Liver (tissue), 9 donors: Measurements from ENCODE around the gene CARMIL3. TPM values are rescaled to one million over a fixed set of nuclear protein-coding genes. Genes with fewer than 3 reads are reported as not detected.
A peak's percentile ranks its signal among the peaks of the same experiment; 100 is the strongest.

Experiments used
- DNase-seq: peaks from one replicate; pipeline ENCODE4 v3.0.0-alpha.2; 2017; ENCODE audit warnings: low spot score
- H3K27ac ChIP-seq, 2 donors: one replicate each; pipeline ENCODE4 v1.7.0; 2013; ENCODE audit warnings: inconsistent platforms in 2 of 2, low read length in 2 of 2, control low read depth in 1 of 2, low read depth in 1 of 2, mild to moderate bottlenecking in 1 of 2
- H3K27me3 ChIP-seq, 4 donors: one replicate each; pipeline versions ENCODE4 v1.6.1 to v1.7.0; 2013; ENCODE audit warnings: low read length in 3 of 4, inconsistent platforms in 1 of 4, mild to moderate bottlenecking in 1 of 4, moderate library complexity in 1 of 4; ENCODE audit not compliant: control insufficient read depth in 4 of 4, insufficient read depth in 4 of 4
- H3K36me3 ChIP-seq, 4 donors: one replicate each; pipeline versions ENCODE4 v1.6.1 to v1.7.0; 2013; ENCODE audit warnings: low read length in 3 of 4, mild to moderate bottlenecking in 3 of 4, low read depth in 1 of 4, moderate library complexity in 1 of 4; ENCODE audit not compliant: control insufficient read depth in 4 of 4, insufficient read depth in 3 of 4
- H3K4me1 ChIP-seq, 4 donors: one replicate each; pipeline versions ENCODE4 v1.6.1 to v1.7.0; 2013; ENCODE audit warnings: low read length in 3 of 4, mild to moderate bottlenecking in 3 of 4, moderate library complexity in 1 of 4; ENCODE audit not compliant: control insufficient read depth in 4 of 4, insufficient read depth in 4 of 4
- H3K4me3 ChIP-seq, 3 donors: one replicate each; pipeline versions ENCODE4 v1.6.1 to v1.7.0; 2013; ENCODE audit warnings: low read length in 3 of 3, control low read depth in 1 of 3, low read depth in 1 of 3, mild to moderate bottlenecking in 1 of 3
- H3K9ac ChIP-seq, 2 donors: one replicate each; pipeline ENCODE4 v1.7.0; 2013; ENCODE audit warnings: low read length in 2 of 2, mild to moderate bottlenecking in 2 of 2, moderate library complexity in 2 of 2, control low read depth in 1 of 2, low read depth in 1 of 2
- H3K9me3 ChIP-seq, 4 donors: one replicate each; pipeline versions ENCODE4 v1.6.1 to v1.7.0; 2013; ENCODE audit warnings: low read length in 3 of 4; ENCODE audit not compliant: control insufficient read depth in 4 of 4
- EGR1 ChIP-seq, 2 donors: IDR thresholded peaks; 2 replicates each; pipeline ENCODE4 v1.6.1; 2016 to 2018; ENCODE audit warnings: antibody characterized with exemption in 2 of 2, low read depth in 2 of 2
- FOXA1 ChIP-seq: IDR thresholded peaks from 2 replicates; pipeline ENCODE4 v1.6.1; 2016; ENCODE audit warnings: antibody characterized with exemption
- GABPA ChIP-seq, 2 donors: IDR thresholded peaks in 1 of 2; conservative IDR thresholded peaks in 1 of 2; 2 replicates each; pipeline ENCODE4 v1.6.1; 2016; ENCODE audit warnings: antibody characterized with exemption in 2 of 2, mild to moderate bottlenecking in 1 of 2, moderate library complexity in 1 of 2
- HNF4A ChIP-seq, 2 donors: conservative IDR thresholded peaks; 2 replicates each; pipeline ENCODE4 v1.6.1; 2016; ENCODE audit warnings: antibody characterized with exemption in 2 of 2, mild to moderate bottlenecking in 2 of 2
- HNF4G ChIP-seq: IDR thresholded peaks from 2 replicates; pipeline ENCODE4 v1.6.1; 2016; ENCODE audit warnings: antibody characterized with exemption
- JUND ChIP-seq, 2 donors: IDR thresholded peaks; 2 replicates each; pipeline ENCODE4 v1.6.1; 2016; ENCODE audit warnings: antibody characterized with exemption in 2 of 2
- NR2F2 ChIP-seq: IDR thresholded peaks from 2 replicates; pipeline ENCODE4 v1.6.1; 2016; ENCODE audit warnings: antibody characterized with exemption
- RAD21 ChIP-seq, 2 donors: IDR thresholded peaks; 2 replicates each; pipeline ENCODE4 v1.6.1; 2016; ENCODE audit warnings: antibody characterized with exemption in 2 of 2, mild to moderate bottlenecking in 2 of 2
- RXRA ChIP-seq, 2 donors: IDR thresholded peaks; 2 replicates each; pipeline ENCODE4 v1.6.1; 2017 to 2018; ENCODE audit warnings: antibody characterized with exemption in 2 of 2, mild to moderate bottlenecking in 1 of 2
- SP1 ChIP-seq: IDR thresholded peaks from 2 replicates; pipeline ENCODE4 v1.6.1; 2018; ENCODE audit warnings: antibody characterized with exemption, mild to moderate bottlenecking
- TAF1 ChIP-seq: conservative IDR thresholded peaks from 2 replicates; pipeline ENCODE4 v1.6.1; 2016; ENCODE audit warnings: antibody characterized with exemption, mild to moderate bottlenecking
- YY1 ChIP-seq: IDR thresholded peaks from 2 replicates; pipeline ENCODE4 v1.6.1; 2016; ENCODE audit warnings: antibody characterized with exemption, mild to moderate bottlenecking
- WGBS: extraction: QIAGEN DNeasy Blood & Tissue Kit; methylation state at CpG from one replicate; pipeline ENCODE4 v1.1.7; 2013; 5-methylcytosine and 5-hydroxymethylcytosine counted together
- polyA plus RNA-seq, 2 donors: library from polyadenylated mRNA; stranded (reverse) in 1 of 2; unstranded in 1 of 2; fragments of 200-250 nt in 1 of 2; fragments of >200 nt in 1 of 2; fragmentation: Nextera tagmentation in 1 of 2; extraction: Ambion mirVana in 1 of 2; gene quantifications; one replicate each; pipeline versions ENCODE4 v1.2.1 to v1.2.3, GENCODE V29; 2013 to 2015
- total RNA-seq, 2 donors: library from RNA; depleted of rRNA; stranded (reverse); fragments of >200 nt; gene quantifications; one replicate each; pipeline ENCODE4 v1.2.3, GENCODE V29; 2014
- TF ChIP-seq, protein P1 (sequence below): fragments of 150-350 bp; IDR thresholded peaks from 2 replicates; pipeline ENCODE4 v1.5.1; 2017; ENCODE audit warnings: improper control_type of control experiment, low read depth, low read length; ENCODE audit not compliant: missing input control
- TF ChIP-seq, protein P2 (sequence below): IDR thresholded peaks from 2 replicates; pipeline ENCODE4 v1.6.1; 2016; ENCODE audit warnings: antibody characterized with exemption
- TF ChIP-seq, protein P3 (sequence below): IDR thresholded peaks from 2 replicates; pipeline ENCODE4 v1.6.1; 2016; ENCODE audit warnings: antibody characterized with exemption
- TF ChIP-seq, protein P4 (sequence below): IDR thresholded peaks from 2 replicates; pipeline ENCODE4 v1.6.1; 2016; ENCODE audit warnings: antibody characterized with exemption, mild to moderate bottlenecking
- TF ChIP-seq, protein P5 (sequence below): IDR thresholded peaks from 2 replicates; pipeline ENCODE4 v1.6.1; 2016; ENCODE audit warnings: antibody characterized with exemption
- donor health status: healthy.
- donor health status: healthy.
- donor health status: healthy.
- donor health status: healthy.
- donor health status: healthy.

Gene CARMIL3
- total and polyA plus RNA-seq, 4 donors: 0.05 to 0.17 (median 0.17) TPM

DNA sequence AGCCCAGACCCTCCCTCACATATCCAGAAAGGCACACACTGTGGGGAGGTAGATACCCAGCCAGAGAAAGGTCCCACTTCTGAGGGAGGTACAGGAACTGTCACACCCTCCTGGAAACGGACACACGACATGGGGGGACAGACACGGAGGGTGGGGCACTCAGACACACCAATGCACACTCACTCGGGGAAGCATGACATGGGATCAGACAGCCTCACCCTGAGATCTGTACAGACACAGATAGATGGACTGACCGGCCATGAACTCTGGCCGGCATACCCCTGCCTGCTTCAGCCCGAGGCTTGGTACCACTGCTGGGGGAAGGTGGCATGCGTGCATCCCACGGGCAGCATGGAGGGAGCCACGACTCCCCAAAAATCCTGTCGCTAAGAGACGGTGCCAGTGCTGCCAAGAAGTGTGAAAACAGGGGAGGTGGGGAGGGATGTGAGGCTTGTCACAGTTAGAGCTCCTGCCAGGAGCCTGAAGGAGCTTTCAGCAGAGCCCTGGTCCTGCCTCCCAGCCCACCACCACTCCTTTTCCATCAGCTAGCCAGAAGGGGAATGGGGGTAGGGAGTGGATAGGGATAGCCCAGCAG is 20.1 kb downstream of the CARMIL3 start (continued):
- TF ChIP-seq, protein P1, sequence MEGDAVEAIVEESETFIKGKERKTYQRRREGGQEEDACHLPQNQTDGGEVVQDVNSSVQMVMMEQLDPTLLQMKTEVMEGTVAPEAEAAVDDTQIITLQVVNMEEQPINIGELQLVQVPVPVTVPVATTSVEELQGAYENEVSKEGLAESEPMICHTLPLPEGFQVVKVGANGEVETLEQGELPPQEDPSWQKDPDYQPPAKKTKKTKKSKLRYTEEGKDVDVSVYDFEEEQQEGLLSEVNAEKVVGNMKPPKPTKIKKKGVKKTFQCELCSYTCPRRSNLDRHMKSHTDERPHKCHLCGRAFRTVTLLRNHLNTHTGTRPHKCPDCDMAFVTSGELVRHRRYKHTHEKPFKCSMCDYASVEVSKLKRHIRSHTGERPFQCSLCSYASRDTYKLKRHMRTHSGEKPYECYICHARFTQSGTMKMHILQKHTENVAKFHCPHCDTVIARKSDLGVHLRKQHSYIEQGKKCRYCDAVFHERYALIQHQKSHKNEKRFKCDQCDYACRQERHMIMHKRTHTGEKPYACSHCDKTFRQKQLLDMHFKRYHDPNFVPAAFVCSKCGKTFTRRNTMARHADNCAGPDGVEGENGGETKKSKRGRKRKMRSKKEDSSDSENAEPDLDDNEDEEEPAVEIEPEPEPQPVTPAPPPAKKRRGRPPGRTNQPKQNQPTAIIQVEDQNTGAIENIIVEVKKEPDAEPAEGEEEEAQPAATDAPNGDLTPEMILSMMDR: no peak
- no peak for TF ChIP-seq RAD21 (IDR thresholded peaks at IDR 0.05)
- no peak for TF ChIP-seq NR2F2
- TF ChIP-seq EGR1 (IDR thresholded peaks at IDR 0.05; ENCODE audit: low read depth in 2 of 2): no peak

DNA sequence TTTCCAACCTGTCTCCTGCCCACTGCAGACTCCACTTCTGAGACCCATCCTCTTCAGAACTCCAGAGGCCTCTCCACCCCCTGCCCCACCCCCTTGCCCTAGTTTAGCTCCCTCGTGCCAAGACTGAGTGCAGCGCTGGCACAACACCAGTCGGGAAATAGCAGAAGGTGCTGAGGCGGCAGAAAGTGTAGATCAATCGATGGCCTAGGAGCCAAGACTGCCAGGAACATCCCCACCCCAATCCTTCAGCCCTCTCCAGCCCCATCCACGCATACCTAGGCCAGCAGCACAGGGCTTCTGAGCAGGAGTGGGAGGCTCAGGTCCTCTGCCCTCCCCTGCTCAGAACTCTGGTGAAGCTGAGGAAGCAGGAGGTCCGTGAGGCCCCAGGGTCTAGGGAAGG is 20.6 kb downstream of the CARMIL3 start:
- DNase-seq: no peak
- Histone ChIP-seq H3K27ac (peak overlapping the region in 1 of 2 donors; percentile 24), H3K36me3 (no peaks in the 10 kb centered on the region), H3K4me3 (no peak overlapping the region), H3K9me3 (no peaks in the 10 kb centered on the region), H3K27me3 (no peaks in the 10 kb centered on the region), H3K9ac (peak overlapping the region in 1 of 2 donors; percentile 17), H3K4me1 (peaks cover 35 to 62% (median 54%) of the 10 kb centered on the region in 4 donors)
- WGBS: 26% methylated on average over 7 of the region's 7 CpGs
- peak in 1 of 2 donors; percentile 10 for TF ChIP-seq RXRA (IDR thresholded peaks at IDR 0.05)
- TF ChIP-seq GABPA (IDR thresholded peaks at IDR 0.05 in 1 of 2, conservative IDR thresholded peaks at IDR 0.05 in 1 of 2): no peak
- peak; percentile 5 to 12 for TF ChIP-seq HNF4A (conservative IDR thresholded peaks at IDR 0.05)

DNA sequence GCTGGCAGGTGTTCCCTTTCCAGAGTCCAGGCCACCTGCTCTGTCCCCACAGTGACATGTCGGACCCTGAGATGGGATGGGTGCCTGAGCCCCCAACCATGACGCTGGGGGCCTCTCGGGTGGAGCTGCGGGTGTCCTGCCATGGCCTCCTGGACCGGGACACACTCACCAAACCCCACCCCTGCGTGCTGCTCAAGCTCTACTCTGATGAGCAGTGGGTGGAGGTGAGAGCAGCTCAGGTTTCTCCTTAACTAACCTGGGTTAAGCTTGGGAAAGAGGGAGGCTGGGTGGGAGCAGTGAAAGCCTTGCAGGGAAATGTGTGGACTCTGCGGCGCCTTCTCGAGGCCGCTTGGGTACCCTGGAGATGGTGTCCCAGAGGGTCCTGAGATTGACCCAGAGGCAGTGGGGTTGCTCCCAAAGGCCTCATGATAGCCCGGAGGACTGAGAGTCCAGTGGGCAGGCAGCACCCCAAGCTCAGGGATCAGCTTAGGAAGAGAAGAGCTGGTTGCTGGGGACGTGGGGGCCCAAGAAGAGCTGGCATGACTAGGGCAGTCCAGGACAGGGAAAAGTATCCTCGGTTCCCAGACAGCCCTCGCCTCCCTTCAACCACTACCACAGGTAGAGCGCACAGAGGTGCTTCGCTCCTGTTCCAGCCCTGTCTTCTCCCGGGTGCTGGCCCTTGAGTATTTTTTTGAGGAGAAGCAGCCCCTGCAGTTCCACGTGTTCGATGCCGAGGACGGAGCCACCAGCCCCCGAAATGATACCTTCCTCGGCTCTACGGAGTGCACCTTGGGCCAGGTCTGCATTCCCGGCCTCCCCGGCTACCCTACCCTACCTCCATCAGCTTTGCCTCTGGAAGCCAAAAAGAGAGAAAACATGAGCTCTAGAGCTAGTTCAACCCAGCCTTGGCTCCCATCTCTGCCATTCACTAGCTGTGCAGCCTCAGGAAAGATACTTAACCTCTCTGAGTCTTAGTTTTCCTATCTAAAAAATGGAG is 21.4 kb downstream of the CARMIL3 start:
- Histone ChIP-seq H3K9me3 (no peaks in the 10 kb centered on the region), H3K4me1 (peaks cover 30 to 55% (median 47%) of the 10 kb centered on the region in 4 donors), H3K27ac (peak overlapping the region in 1 of 2 donors; percentile 24), H3K4me3 (no peak overlapping the region), H3K36me3 (no peaks in the 10 kb centered on the region), H3K27me3 (no peaks in the 10 kb centered on the region), H3K9ac (peak overlapping the region in 1 of 2 donors; percentile 17)
- no peak for DNase-seq
- 86% methylated on average over 26 of the region's 26 CpGs for WGBS
- TF ChIP-seq, protein P1: no peak
- TF ChIP-seq HNF4A (conservative IDR thresholded peaks at IDR 0.05): no peak
- no peak for TF ChIP-seq NR2F2
- TF ChIP-seq RAD21 (IDR thresholded peaks at IDR 0.05): no peak
- TF ChIP-seq, protein P2, sequence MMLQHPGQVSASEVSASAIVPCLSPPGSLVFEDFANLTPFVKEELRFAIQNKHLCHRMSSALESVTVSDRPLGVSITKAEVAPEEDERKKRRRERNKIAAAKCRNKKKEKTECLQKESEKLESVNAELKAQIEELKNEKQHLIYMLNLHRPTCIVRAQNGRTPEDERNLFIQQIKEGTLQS: no peak
- TF ChIP-seq, protein P3, sequence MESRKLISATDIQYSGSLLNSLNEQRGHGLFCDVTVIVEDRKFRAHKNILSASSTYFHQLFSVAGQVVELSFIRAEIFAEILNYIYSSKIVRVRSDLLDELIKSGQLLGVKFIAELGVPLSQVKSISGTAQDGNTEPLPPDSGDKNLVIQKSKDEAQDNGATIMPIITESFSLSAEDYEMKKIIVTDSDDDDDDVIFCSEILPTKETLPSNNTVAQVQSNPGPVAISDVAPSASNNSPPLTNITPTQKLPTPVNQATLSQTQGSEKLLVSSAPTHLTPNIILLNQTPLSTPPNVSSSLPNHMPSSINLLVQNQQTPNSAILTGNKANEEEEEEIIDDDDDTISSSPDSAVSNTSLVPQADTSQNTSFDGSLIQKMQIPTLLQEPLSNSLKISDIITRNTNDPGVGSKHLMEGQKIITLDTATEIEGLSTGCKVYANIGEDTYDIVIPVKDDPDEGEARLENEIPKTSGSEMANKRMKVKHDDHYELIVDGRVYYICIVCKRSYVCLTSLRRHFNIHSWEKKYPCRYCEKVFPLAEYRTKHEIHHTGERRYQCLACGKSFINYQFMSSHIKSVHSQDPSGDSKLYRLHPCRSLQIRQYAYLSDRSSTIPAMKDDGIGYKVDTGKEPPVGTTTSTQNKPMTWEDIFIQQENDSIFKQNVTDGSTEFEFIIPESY: no peak
- no peak for TF ChIP-seq RXRA (IDR thresholded peaks at IDR 0.05)
- no peak for TF ChIP-seq JUND (IDR thresholded peaks at IDR 0.05)
- no peak for TF ChIP-seq EGR1 (IDR thresholded peaks at IDR 0.05; ENCODE audit: low read depth in 2 of 2)
- TF ChIP-seq YY1: no peak
- TF ChIP-seq HNF4G: no peak
- TF ChIP-seq, protein P4, sequence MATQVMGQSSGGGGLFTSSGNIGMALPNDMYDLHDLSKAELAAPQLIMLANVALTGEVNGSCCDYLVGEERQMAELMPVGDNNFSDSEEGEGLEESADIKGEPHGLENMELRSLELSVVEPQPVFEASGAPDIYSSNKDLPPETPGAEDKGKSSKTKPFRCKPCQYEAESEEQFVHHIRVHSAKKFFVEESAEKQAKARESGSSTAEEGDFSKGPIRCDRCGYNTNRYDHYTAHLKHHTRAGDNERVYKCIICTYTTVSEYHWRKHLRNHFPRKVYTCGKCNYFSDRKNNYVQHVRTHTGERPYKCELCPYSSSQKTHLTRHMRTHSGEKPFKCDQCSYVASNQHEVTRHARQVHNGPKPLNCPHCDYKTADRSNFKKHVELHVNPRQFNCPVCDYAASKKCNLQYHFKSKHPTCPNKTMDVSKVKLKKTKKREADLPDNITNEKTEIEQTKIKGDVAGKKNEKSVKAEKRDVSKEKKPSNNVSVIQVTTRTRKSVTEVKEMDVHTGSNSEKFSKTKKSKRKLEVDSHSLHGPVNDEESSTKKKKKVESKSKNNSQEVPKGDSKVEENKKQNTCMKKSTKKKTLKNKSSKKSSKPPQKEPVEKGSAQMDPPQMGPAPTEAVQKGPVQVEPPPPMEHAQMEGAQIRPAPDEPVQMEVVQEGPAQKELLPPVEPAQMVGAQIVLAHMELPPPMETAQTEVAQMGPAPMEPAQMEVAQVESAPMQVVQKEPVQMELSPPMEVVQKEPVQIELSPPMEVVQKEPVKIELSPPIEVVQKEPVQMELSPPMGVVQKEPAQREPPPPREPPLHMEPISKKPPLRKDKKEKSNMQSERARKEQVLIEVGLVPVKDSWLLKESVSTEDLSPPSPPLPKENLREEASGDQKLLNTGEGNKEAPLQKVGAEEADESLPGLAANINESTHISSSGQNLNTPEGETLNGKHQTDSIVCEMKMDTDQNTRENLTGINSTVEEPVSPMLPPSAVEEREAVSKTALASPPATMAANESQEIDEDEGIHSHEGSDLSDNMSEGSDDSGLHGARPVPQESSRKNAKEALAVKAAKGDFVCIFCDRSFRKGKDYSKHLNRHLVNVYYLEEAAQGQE: no peak
- TF ChIP-seq SP1: no peak
- no peak for TF ChIP-seq GABPA (IDR thresholded peaks at IDR 0.05 in 1 of 2, conservative IDR thresholded peaks at IDR 0.05 in 1 of 2)
- TF ChIP-seq, protein P5, sequence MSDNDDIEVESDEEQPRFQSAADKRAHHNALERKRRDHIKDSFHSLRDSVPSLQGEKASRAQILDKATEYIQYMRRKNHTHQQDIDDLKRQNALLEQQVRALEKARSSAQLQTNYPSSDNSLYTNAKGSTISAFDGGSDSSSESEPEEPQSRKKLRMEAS: no peak
- TF ChIP-seq FOXA1: no peak
- TF ChIP-seq TAF1: no peak
